Common myeloid progenitor, CD34-positive (primary cell): Measurements from ENCODE around the gene NEURL1.

Experiments used
- CTCF ChIA-PET: fragments of 350-600 bp; sonication (Branson Sonifier 250); formaldehyde crosslinking; loops from one replicate; lab custom pipeline; 2021; ENCODE audit warnings: antibody characterized with exemption; lab: Charles Lee
- POLR2A ChIA-PET: fragments of 350-600 bp; sonication (Branson Sonifier 250); formaldehyde crosslinking; loops from one replicate; lab custom pipeline; 2021; ENCODE audit warnings: antibody characterized with exemption; lab: Charles Lee
- DNase-seq, 3 donors: peaks; one replicate each; pipeline versions ENCODE4 v3.0.0 to v3.0.0-alpha.2; 2013
- H3K27ac ChIP-seq, 2 experiments: 1 replicate in 1 of 2; 2 replicates in 1 of 2; pipeline ENCODE4 v1.7.0; 2013; ENCODE audit warnings: inconsistent platforms in 2 of 2, low read length in 2 of 2, mild to moderate bottlenecking in 2 of 2, low read depth in 1 of 2, moderate library complexity in 1 of 2; ENCODE audit not compliant: severe bottlenecking in 2 of 2, insufficient read depth in 1 of 2, poor library complexity in 1 of 2
- H3K27me3 ChIP-seq, 5 experiments: replicated peaks in 2 of 5; 1 replicate in 3 of 5; 2 replicates in 2 of 5; pipeline versions ENCODE4 v1.6.1 to v1.7.0; 2013; ENCODE audit warnings: low read length in 4 of 5, mild to moderate bottlenecking in 2 of 5, moderate library complexity in 2 of 5, inconsistent platforms in 1 of 5; ENCODE audit not compliant: insufficient read depth in 5 of 5, control insufficient read depth in 4 of 5
- H3K36me3 ChIP-seq, 4 experiments: 1 replicate in 2 of 4; 2 replicates in 2 of 4; pipeline versions ENCODE4 v1.6.1 to v1.7.0; 2013; ENCODE audit warnings: low read length in 3 of 4, control low read depth in 1 of 4, mild to moderate bottlenecking in 1 of 4; ENCODE audit not compliant: control insufficient read depth in 4 of 4, insufficient read depth in 4 of 4
- H3K4me1 ChIP-seq, 4 experiments: 1 replicate in 3 of 4; 2 replicates in 1 of 4; pipeline versions ENCODE4 v1.6.1 to v1.7.1; 2013; ENCODE audit warnings: low read length in 3 of 4, mild to moderate bottlenecking in 3 of 4, control low read depth in 1 of 4, inconsistent platforms in 1 of 4, moderate library complexity in 1 of 4; ENCODE audit not compliant: control insufficient read depth in 4 of 4, insufficient read depth in 4 of 4; ENCODE audit errors: control extremely low read depth in 1 of 4
- H3K4me3 ChIP-seq, 7 experiments: 1 replicate in 4 of 7; 2 replicates in 3 of 7; pipeline versions ENCODE4 v1.5.1 to v1.7.0; 2013; ENCODE audit warnings: mild to moderate bottlenecking in 7 of 7, low read length in 6 of 7, moderate library complexity in 6 of 7, inconsistent platforms in 2 of 7, low read depth in 2 of 7, control low read depth in 1 of 7; ENCODE audit not compliant: insufficient read depth in 4 of 7, control insufficient read depth in 1 of 7; ENCODE audit errors: extremely low read depth in 1 of 7
- H3K9me3 ChIP-seq, 5 experiments: 1 replicate in 4 of 5; 2 replicates in 1 of 5; pipeline versions ENCODE4 v1.6.1 to v1.7.1; 2013; ENCODE audit warnings: low read length in 4 of 5, mild to moderate bottlenecking in 2 of 5, inconsistent platforms in 1 of 5, low read depth in 1 of 5, moderate library complexity in 1 of 5; ENCODE audit not compliant: control insufficient read depth in 4 of 5, insufficient read depth in 2 of 5; ENCODE audit errors: control extremely low read depth in 1 of 5
- WGBS: methylation state at CpG from one replicate; pipeline ENCODE4 v1.1.5; 2013; ENCODE audit not compliant: insufficient coverage; 5-methylcytosine and 5-hydroxymethylcytosine counted together

Gene NEURL1

DNA sequence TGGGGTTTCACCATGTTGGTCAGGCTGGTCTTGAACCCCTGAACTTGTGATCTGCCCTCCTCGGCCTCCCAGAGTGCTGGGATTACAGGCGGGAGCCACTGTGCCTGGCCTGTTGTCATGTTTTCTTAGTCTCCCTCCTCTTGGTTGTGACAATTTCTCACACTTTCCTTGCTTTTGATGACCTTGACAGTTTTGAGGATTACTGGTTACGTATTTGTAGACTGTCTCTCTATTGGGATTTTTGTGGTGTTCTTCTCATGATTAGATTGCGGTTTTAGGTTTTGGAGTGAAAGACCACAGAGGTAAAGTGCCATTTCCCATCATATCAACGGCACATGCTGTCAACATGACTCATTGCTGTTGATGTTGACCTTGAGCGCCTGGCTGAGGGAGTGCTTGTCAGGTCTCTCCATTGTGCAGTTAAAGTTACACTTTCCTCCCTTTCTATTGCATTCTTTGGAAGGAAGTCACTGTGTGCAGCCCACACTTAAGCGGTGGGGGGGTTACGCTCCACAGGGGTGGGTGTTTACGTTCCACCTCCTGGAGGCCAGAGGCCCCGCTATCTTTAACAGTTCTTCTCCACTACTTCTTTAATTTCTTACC is 10.8 kb downstream of the NEURL1 start:
- 22% methylated on average over 6 of the region's 10 CpGs for WGBS
- Histone ChIP-seq H3K4me1 (peaks cover 5 to 43% (median 25%) of the 10 kb centered on the region in 4 experiments), H3K27ac (no peak overlapping the region), H3K4me3 (peak overlapping the region in 1 of 7 experiments; percentile 36), H3K9me3 (no peaks in the 10 kb centered on the region), H3K27me3 (peaks cover 0 to 3% (median 0%) of the 10 kb centered on the region in 5 experiments), H3K36me3 (no peaks in the 10 kb centered on the region)
- peak; percentile 56 to 80 (median 76) for DNase-seq
- CTCF ChIA-PET = interaction anchor here (0.6 to 1.6 kb wide), 3 partner anchors 18 to 32 kb away, joined by 3 to 6 read pairs (median 3); no protein-coding TSS in a partner anchor
- POLR2A ChIA-PET = interaction anchor here (0.6 to 0.8 kb wide), 3 partner anchors 51 to 136 kb away, joined by 3 to 7 read pairs (median 3); no protein-coding TSS in a partner anchor

- no peak overlapping the region for H3K27ac ChIP-seq
- no peaks in the 10 kb centered on the region for H3K27me3 ChIP-seq
- H3K9me3 ChIP-seq = no peaks in the 10 kb centered on the region
- peaks cover 5 to 37% (median 18%) of the 10 kb centered on the region in 4 experiments for H3K4me1 ChIP-seq
- WGBS = 98% methylated on average over 4 of the region's 4 CpGs
- H3K4me3 ChIP-seq = no peak overlapping the region
- no peak for DNase-seq
- no peaks in the 10 kb centered on the region for H3K36me3 ChIP-seq
- ChIA-PET POLR2A (no interaction called here), CTCF (interaction anchor here (1.4 to 1.6 kb wide), 2 partner anchors 11 to 20 kb away, joined by 4 read pairs; no protein-coding TSS in a partner anchor)
These were observed 12.6 kb downstream of the NEURL1 start for GRCh38 chr10:103506061-103506460.

DNA sequence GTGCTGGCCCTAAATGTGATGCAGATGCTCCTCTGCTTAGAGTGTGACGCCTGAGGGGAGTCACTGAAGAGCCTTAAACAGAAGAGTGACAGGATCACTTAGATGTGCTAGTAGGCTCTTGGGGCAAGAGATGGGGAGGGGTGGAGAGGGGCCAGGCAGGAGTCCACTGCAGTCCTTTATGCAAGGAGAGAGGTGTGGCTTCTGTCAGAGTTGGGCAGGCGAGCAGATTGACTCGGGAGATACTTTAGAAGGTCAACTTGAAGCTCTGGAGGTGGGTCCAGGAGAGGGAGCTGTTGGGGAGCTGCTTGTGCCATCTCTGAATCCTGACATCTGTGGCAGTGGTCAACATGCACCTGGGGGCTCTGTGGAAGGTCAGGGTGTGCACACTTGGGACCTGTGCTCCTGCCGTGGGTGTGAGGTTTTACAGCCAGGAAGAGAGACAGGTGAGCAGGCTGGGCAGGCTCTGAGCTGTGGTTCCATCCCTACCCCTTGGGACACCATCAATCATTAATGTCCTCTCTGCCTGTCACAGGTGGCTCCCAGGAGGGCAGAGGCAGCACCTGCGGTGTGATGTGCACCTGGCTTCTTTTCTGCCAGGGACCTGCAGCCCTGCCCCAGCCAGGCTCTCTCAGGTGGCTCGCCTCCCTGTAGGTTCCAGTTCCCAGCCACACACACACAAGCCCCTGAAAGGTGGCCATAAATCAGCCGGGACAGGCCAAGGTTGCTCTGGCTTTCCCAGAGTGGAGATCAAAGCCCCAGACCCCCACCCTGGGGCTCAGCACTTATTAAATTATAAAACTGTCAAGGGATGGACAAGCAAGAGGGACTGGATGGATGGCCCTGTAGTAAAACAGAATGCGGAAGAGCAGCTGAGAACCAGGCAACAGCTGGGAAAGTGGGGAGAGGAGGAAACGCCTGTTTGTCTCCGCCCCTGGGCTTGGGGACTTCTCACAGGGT is 14.0 kb downstream of the NEURL1 start:
- no peak overlapping the region for H3K27ac ChIP-seq
- CTCF ChIA-PET = interaction anchor here (0.5 to 1.6 kb wide), 3 partner anchors 31 to 119 kb away, joined by 3 to 4 read pairs (median 4); no protein-coding TSS in a partner anchor
- H3K4me1 ChIP-seq = peaks cover 5 to 35% (median 17%) of the 10 kb centered on the region in 4 experiments
- DNase-seq = no peak
- no peaks in the 10 kb centered on the region for H3K36me3 ChIP-seq
- no peak overlapping the region for H3K4me3 ChIP-seq
- 88% methylated on average over 7 of the region's 10 CpGs for WGBS
- H3K9me3 ChIP-seq = no peaks in the 10 kb centered on the region
- POLR2A ChIA-PET = no interaction called here
- no peaks in the 10 kb centered on the region for H3K27me3 ChIP-seq

GRCh38 chr10:103510046-103510685 is 16.7 kb downstream of the NEURL1 start:
- H3K36me3 ChIP-seq = no peaks in the 10 kb centered on the region
- CTCF ChIA-PET = interaction anchor here (1.2 to 2.2 kb wide), 2 partner anchors 19 to 31 kb away, joined by 3 to 12 read pairs; no protein-coding TSS in a partner anchor
- WGBS = 99% methylated on average over 7 of the region's 8 CpGs
- peaks cover 0 to 18% (median 4%) of the 10 kb centered on the region in 4 experiments for H3K4me1 ChIP-seq
- H3K4me3 ChIP-seq = no peak overlapping the region
- H3K9me3 ChIP-seq = no peaks in the 10 kb centered on the region
- H3K27me3 ChIP-seq = no peaks in the 10 kb centered on the region
- no peak for DNase-seq
- no peak overlapping the region for H3K27ac ChIP-seq
- POLR2A ChIA-PET = no interaction called here

- Histone ChIP-seq H3K27me3 (no peaks in the 10 kb centered on the region), H3K27ac (no peak overlapping the region), H3K4me3 (no peak overlapping the region), H3K4me1 (peaks cover 0 to 18% (median under 1%) of the 10 kb centered on the region in 4 experiments), H3K9me3 (no peaks in the 10 kb centered on the region), H3K36me3 (no peaks in the 10 kb centered on the region)
- WGBS = 98% methylated on average over 9 of the region's 10 CpGs
- ChIA-PET CTCF (interaction anchor here (1.2 to 2.2 kb wide), 2 partner anchors 20 to 30 kb away, joined by 3 to 12 read pairs; no protein-coding TSS in a partner anchor), POLR2A (no interaction called here)
- no peak for DNase-seq
These were observed 17.6 kb downstream of the NEURL1 start for GRCh38 chr10:103510791-103511752.

GRCh38 chr10:103512166-103512565 is 18.7 kb downstream of the NEURL1 start:
- Histone ChIP-seq H3K4me1 (peaks cover 0 to 18% (median 0%) of the 10 kb centered on the region in 4 experiments), H3K4me3 (no peak overlapping the region), H3K27me3 (no peaks in the 10 kb centered on the region), H3K36me3 (no peaks in the 10 kb centered on the region), H3K9me3 (no peaks in the 10 kb centered on the region), H3K27ac (no peak overlapping the region)
- DNase-seq = no peak
- ChIA-PET CTCF (interaction anchor here (0.6 kb wide), 1 partner anchor 84 kb away, joined by 5 read pairs; no protein-coding TSS in a partner anchor), POLR2A (no interaction called here)
